ENCODE measurements around the gene NPPC. TPM values are rescaled to one million over a fixed set of nuclear protein-coding genes. Genes with fewer than 3 reads are reported as not detected.
A peak's percentile ranks its signal among the peaks of the same experiment; 100 is the strongest.

The NPPC gene
- total RNA-seq, 4 donors from 2014 or later, result not detected

DNA sequence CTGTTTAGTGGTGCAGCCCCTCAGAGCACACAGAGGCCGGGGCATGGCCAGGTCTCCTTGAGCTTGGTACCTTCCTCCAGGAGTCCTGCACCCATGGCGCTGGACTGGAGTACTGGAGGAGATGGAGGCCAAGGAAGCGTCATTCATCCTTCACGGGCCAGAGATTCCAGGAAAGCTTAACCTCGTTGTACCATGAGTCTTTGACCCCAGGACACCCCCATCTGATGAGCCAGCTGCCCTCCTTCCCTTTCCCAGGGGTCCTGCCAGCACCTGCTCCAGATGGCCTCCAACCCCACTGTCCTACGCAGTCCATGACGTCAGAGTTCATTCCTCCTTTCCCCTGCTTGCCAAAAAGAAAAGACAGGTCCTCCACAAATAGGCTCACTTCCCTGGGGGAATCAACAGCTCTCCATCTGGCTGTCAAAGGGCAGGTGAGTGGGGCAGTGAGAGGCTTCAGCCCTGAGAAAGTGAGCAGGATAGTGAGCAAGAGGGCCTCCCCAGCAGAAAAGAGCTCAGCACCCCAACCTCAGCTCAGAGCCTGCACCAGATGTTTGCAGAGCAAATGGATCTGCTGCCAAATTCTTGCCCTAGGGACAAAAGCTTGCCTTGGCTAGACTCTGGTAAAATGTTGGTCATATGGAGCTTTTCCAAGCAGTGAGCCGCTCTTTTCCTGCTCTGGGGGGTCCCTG is 4.5 kb upstream of the NPPC start:
- peaks cover 20 to 30% (median 29%) of the 10 kb centered on the region in 3 donors for H3K27me3 ChIP-seq
- DNase-seq, result peak in 1 of 2 donors; percentile 66
- H3K4me1 ChIP-seq, result peaks cover 7 to 16% of the 10 kb centered on the region in 2 donors
- ATAC-seq, result peak; percentile 21 to 35
- intact Hi-C loops (cut with DNase I; ENCODE audit: low total_unique reads), result no loop called here
- no peaks in the 10 kb centered on the region for H3K9me3 ChIP-seq
- no peak overlapping the region for H3K4me3 ChIP-seq
- no peaks in the 10 kb centered on the region for H3K36me3 ChIP-seq
- no peak for TF ChIP-seq POLR2A (IDR thresholded peaks at IDR 0.05)
- no peak for TF ChIP-seq CTCF (IDR thresholded peaks at IDR 0.05 in 4 of 5, conservative IDR thresholded peaks at IDR 0.05 in 1 of 5)
- in situ Hi-C loops (cut with MboI; ENCODE audit: low sequenced_read_pairs in 4 of 4), result no loop called here
- H3K27ac ChIP-seq, result peak overlapping the region; percentile 2 to 42 (median 20)

GRCh38 chr2:231929961-231930592 is 3.9 kb upstream of the NPPC start:
- H3K36me3 ChIP-seq, result no peaks in the 10 kb centered on the region
- no peaks in the 10 kb centered on the region for H3K9me3 ChIP-seq
- TF ChIP-seq POLR2A (IDR thresholded peaks at IDR 0.05), result no peak
- TF ChIP-seq CTCF (IDR thresholded peaks at IDR 0.05 in 4 of 5, conservative IDR thresholded peaks at IDR 0.05 in 1 of 5), result peak in 1 of 5 experiments; percentile 13
- in situ Hi-C loops (cut with MboI; ENCODE audit: low sequenced_read_pairs in 4 of 4) (loop anchor here in 2 of 4 donors (10.0 kb wide), 3 partner anchors 205 to 395 kb away; no protein-coding TSS in a partner anchor), intact Hi-C loops (cut with DNase I; ENCODE audit: low total_unique reads) (no loop called here)
- peaks cover 25 to 36% (median 34%) of the 10 kb centered on the region in 3 donors for H3K27me3 ChIP-seq
- ATAC-seq (no peak), DNase-seq (no peak)
- no peak overlapping the region for H3K27ac ChIP-seq
- no peak overlapping the region for H3K4me3 ChIP-seq
- peaks cover 8 to 21% of the 10 kb centered on the region in 2 donors for H3K4me1 ChIP-seq

GRCh38 chr2:231928901-231929725 is 2.9 kb upstream of the NPPC start:
- Histone ChIP-seq H3K4me1 (peaks cover 8 to 21% of the 10 kb centered on the region in 2 donors), H3K27me3 (peaks cover 25 to 44% (median 42%) of the 10 kb centered on the region in 3 donors), H3K27ac (no peak overlapping the region), H3K9me3 (no peaks in the 10 kb centered on the region), H3K4me3 (no peak overlapping the region), H3K36me3 (no peaks in the 10 kb centered on the region)
- DNase-seq (no peak), ATAC-seq (no peak)
- in situ Hi-C loops (cut with MboI; ENCODE audit: low sequenced_read_pairs in 4 of 4), result loop anchor here in 2 of 4 donors (10.0 kb wide), 3 partner anchors 206 to 396 kb away; no protein-coding TSS in a partner anchor
- TF ChIP-seq CTCF (IDR thresholded peaks at IDR 0.05 in 4 of 5, conservative IDR thresholded peaks at IDR 0.05 in 1 of 5), result no peak
- no peak for TF ChIP-seq POLR2A (IDR thresholded peaks at IDR 0.05)
- intact Hi-C loops (cut with DNase I; ENCODE audit: low total_unique reads), result no loop called here

DNA sequence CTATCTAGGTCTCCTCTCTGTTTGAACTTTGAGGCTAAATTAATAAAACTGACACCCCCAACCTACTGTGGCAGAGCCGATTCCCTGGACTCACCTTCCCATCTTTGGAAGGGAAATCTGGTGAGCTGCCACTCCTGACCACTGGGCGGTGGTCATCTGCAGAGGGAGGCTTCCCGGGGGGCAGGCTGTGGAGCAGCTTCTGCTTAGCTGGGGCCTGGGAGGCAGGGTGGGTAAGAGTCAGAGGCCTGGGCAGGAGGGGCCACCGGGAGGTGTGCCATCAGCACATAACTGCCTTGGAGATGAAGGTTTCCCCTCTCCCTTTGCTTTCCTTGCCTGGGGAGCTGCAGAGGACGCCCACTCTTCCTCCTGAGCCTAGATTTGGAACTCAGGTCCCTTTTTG is 2.3 kb upstream of the NPPC start:
- in situ Hi-C loops (cut with MboI; ENCODE audit: low sequenced_read_pairs in 4 of 4) (loop anchor here in 2 of 4 donors (10.0 kb wide), 3 partner anchors 206 to 396 kb away; no protein-coding TSS in a partner anchor), intact Hi-C loops (cut with DNase I; ENCODE audit: low total_unique reads) (no loop called here)
- Histone ChIP-seq H3K27me3 (peaks cover 25 to 50% (median 48%) of the 10 kb centered on the region in 3 donors), H3K36me3 (no peaks in the 10 kb centered on the region), H3K4me3 (no peak overlapping the region), H3K9me3 (no peaks in the 10 kb centered on the region), H3K4me1 (peaks cover 8 to 21% of the 10 kb centered on the region in 2 donors), H3K27ac (no peak overlapping the region)
- DNase-seq (no peak), ATAC-seq (no peak)
- TF ChIP-seq CTCF (IDR thresholded peaks at IDR 0.05 in 4 of 5, conservative IDR thresholded peaks at IDR 0.05 in 1 of 5) (no peak), POLR2A (IDR thresholded peaks at IDR 0.05) (no peak)
